Measurements from ENCODE around the gene QSER1.
A peak's percentile ranks its signal among the peaks of the same experiment; 100 is the strongest.
"Not testable (repeated sequence)": the region's sequence is repeated elsewhere in the genome, so short reads cannot be mapped to it uniquely, and the experiment has no call there.

Gene QSER1

GRCh38 chr11:32892355-32893092, at the start of gene QSER1:
Gene QSER1, plus strand, starts transcription at chr11:32892811. Its CDS starts 315 bp downstream, at chr11:32893126.
- peak; percentile 80 for DNase-seq

- no peak for DNase-seq
Observed at GRCh38 chr11:32843544-32843943, 49.1 kb upstream of the QSER1 start.

GRCh38 chr11:32847511-32847910, 45.1 kb upstream of the QSER1 start:
- no peak for DNase-seq

- DNase-seq = no peak
Observed at GRCh38 chr11:32849761-32850160, 42.9 kb upstream of the QSER1 start.

GRCh38 chr11:32851251-32851650, 41.4 kb upstream of the QSER1 start:
- no peak for DNase-seq

GRCh38 chr11:32852207-32852606, 40.4 kb upstream of the QSER1 start:
- DNase-seq = no peak

- DNase-seq = peak; percentile 58
Observed at GRCh38 chr11:32855601-32856000, 37.0 kb upstream of the QSER1 start.

GRCh38 chr11:32858731-32859130, 33.9 kb upstream of the QSER1 start:
- DNase-seq = peak; percentile 1

GRCh38 chr11:32861850-32862577, 30.6 kb upstream of the QSER1 start:
- DNase-seq = no peak

GRCh38 chr11:32864555-32864954, 28.1 kb upstream of the QSER1 start:
- no peak for DNase-seq

- not testable (repeated sequence) for DNase-seq
Observed at GRCh38 chr11:32868752-32869151, 23.9 kb upstream of the QSER1 start.

GRCh38 chr11:32870676-32871075, 21.9 kb upstream of the QSER1 start:
- DNase-seq = peak; percentile 51

- DNase-seq = peak; percentile 74
Observed at GRCh38 chr11:32874132-32874531, 18.5 kb upstream of the QSER1 start.

- no peak for DNase-seq
Observed at GRCh38 chr11:32881286-32881685, 11.3 kb upstream of the QSER1 start.

GRCh38 chr11:32883421-32883820, 9.2 kb upstream of the QSER1 start:
- no peak for DNase-seq

- DNase-seq = no peak
Observed at GRCh38 chr11:32884023-32884422, 8.6 kb upstream of the QSER1 start.

- DNase-seq = peak; percentile 5
Observed at GRCh38 chr11:32884770-32885384, 7.7 kb upstream of the QSER1 start.

GRCh38 chr11:32885556-32885955, 7.1 kb upstream of the QSER1 start:
- DNase-seq = no peak

GRCh38 chr11:32886180-32886579, 6.4 kb upstream of the QSER1 start:
- DNase-seq = no peak

- DNase-seq = not testable (repeated sequence)
Observed at GRCh38 chr11:32887707-32888383, 4.8 kb upstream of the QSER1 start.

- not testable (repeated sequence) for DNase-seq
Observed at GRCh38 chr11:32888384-32888710, 4.3 kb upstream of the QSER1 start.

- no peak for DNase-seq
Observed at GRCh38 chr11:32888805-32889204, 3.8 kb upstream of the QSER1 start.

GRCh38 chr11:32890843-32891656, 1.6 kb upstream of the QSER1 start:
- DNase-seq = no peak

Measured in NCI-H82 (cell line).